ENCODE results near the gene PRKN.

PRKN gene

DNA sequence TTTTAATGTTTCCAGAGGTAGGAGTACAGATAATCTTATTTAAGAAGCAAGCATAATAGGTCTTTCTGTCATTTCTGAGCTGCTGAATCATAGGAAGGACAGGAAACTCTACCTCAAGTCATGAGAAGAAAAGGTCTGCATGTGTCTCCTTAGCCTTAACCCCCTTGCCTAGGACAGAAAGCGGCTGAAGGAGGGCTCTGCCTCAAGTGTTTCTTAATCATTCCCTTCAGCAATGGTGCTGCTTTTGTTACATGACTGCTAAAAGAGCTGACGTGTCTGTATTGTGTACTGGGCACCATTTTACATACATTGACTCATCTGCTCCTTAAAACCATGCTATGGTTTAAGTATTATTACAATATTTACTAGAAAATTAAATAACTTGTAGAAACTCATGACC, 889.7 kb downstream of the PRKN start:
- Histone ChIP-seq H3K4me3 (ENCODE audit: low read depth, low read length, poor library complexity, severe bottlenecking) (no peak overlapping the region), H3K27ac (ENCODE audit: low read depth, low read length, poor library complexity, severe bottlenecking) (no peak overlapping the region), H3F3A (ENCODE audit: insufficient read depth, low read length) (no peaks in the 10 kb centered on the region), H3K9me3 (ENCODE audit: low read length) (no peaks in the 10 kb centered on the region), H3K4me1 (ENCODE audit: insufficient read depth, low read length, severe bottlenecking) (no peaks in the 10 kb centered on the region), H4K20me1 (ENCODE audit: insufficient read depth, low read length) (no peaks in the 10 kb centered on the region), H3K4me2 (ENCODE audit: low read length) (no peak overlapping the region), H3K9ac (ENCODE audit: low read length) (no peak overlapping the region), H3K9me2 (ENCODE audit: low read depth, low read length) (no peaks in the 10 kb centered on the region), H3K27me3 (ENCODE audit: insufficient read depth, low read length) (no peaks in the 10 kb centered on the region), H3K79me2 (ENCODE audit: insufficient read depth, low read length) (no peaks in the 10 kb centered on the region), H3K36me3 (ENCODE audit: insufficient read depth, low read length) (no peaks in the 10 kb centered on the region), H2AFZ (ENCODE audit: low read length) (no peak overlapping the region)
- TF ChIP-seq EZH2 (IDR thresholded peaks at IDR 0.05; ENCODE audit: borderline replicate concordance, low read length), result no peak
- TF ChIP-seq, protein P1, sequence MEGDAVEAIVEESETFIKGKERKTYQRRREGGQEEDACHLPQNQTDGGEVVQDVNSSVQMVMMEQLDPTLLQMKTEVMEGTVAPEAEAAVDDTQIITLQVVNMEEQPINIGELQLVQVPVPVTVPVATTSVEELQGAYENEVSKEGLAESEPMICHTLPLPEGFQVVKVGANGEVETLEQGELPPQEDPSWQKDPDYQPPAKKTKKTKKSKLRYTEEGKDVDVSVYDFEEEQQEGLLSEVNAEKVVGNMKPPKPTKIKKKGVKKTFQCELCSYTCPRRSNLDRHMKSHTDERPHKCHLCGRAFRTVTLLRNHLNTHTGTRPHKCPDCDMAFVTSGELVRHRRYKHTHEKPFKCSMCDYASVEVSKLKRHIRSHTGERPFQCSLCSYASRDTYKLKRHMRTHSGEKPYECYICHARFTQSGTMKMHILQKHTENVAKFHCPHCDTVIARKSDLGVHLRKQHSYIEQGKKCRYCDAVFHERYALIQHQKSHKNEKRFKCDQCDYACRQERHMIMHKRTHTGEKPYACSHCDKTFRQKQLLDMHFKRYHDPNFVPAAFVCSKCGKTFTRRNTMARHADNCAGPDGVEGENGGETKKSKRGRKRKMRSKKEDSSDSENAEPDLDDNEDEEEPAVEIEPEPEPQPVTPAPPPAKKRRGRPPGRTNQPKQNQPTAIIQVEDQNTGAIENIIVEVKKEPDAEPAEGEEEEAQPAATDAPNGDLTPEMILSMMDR (IDR thresholded peaks at IDR 0.05; ENCODE audit: low read length), result no peak

GRCh38 chr6:161837449-161837735, 890.2 kb downstream of the PRKN start:
- H3K36me3 ChIP-seq (ENCODE audit: insufficient read depth, low read length), result no peaks in the 10 kb centered on the region
- TF ChIP-seq, protein P1 (IDR thresholded peaks at IDR 0.05; ENCODE audit: low read length), result no peak
- no peak for TF ChIP-seq EZH2 (IDR thresholded peaks at IDR 0.05; ENCODE audit: borderline replicate concordance, low read length)
- no peaks in the 10 kb centered on the region for H3K9me2 ChIP-seq (ENCODE audit: low read depth, low read length)

DNA sequence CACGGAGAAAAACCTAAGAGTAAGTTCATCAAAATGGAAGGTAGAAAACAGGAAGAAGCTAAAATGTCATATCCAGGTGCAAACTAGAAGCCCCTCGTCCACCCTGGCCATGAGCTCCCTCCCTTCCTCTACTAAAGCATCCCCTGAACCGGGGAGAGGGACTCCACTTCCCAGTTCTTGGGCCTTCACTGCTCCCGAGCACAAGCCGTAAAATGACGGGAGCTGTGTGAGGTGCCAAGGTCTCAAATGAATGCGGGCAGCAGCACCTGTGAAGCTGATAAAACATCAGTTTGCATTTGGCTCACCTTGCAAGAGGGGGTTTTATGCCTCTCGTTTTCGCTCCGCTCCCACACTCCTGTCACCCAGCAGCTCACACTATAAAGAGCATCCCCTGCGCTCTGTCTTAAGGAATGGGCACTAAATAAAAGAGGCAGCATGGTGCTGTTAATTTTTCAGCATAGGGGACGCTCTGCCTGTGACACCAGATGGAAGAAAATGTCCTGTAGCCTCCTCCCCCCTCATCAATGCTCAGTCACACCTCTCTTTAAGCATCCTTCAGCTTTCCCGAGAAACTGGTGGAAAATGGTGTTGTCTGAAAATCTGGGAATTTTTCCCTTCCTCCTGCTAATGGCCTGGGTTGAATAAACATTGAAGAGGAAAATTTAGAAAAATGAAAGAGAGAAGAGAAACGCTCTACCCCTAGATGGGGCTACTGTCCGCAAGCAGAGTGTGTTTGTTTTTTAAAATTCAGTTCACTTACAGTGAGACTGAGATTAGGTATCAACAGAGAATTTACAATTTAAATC, 890.7 kb downstream of the PRKN start:
- TF ChIP-seq, protein P1 (IDR thresholded peaks at IDR 0.05; ENCODE audit: low read length), result peak; percentile 21; the same call in 1 of the 2 replicates
- no peak for TF ChIP-seq EZH2 (IDR thresholded peaks at IDR 0.05; ENCODE audit: borderline replicate concordance, low read length)
- H3K27me3 ChIP-seq (ENCODE audit: insufficient read depth, low read length), result no peaks in the 10 kb centered on the region
- no peaks in the 10 kb centered on the region for H3K9me3 ChIP-seq (ENCODE audit: low read length)
- no peak overlapping the region for H3K4me3 ChIP-seq (ENCODE audit: low read depth, low read length, poor library complexity, severe bottlenecking)
- no peak overlapping the region for H3K9ac ChIP-seq (ENCODE audit: low read length)
- no peaks in the 10 kb centered on the region for H3K79me2 ChIP-seq (ENCODE audit: insufficient read depth, low read length)
- no peaks in the 10 kb centered on the region for H3K36me3 ChIP-seq (ENCODE audit: insufficient read depth, low read length)
- H2AFZ ChIP-seq (ENCODE audit: low read length), result no peak overlapping the region
- H3K4me2 ChIP-seq (ENCODE audit: low read length), result no peak overlapping the region
- H3K27ac ChIP-seq (ENCODE audit: low read depth, low read length, poor library complexity, severe bottlenecking), result no peak overlapping the region
- H4K20me1 ChIP-seq (ENCODE audit: insufficient read depth, low read length), result no peaks in the 10 kb centered on the region
- no peaks in the 10 kb centered on the region for H3F3A ChIP-seq (ENCODE audit: insufficient read depth, low read length)
- H3K4me1 ChIP-seq (ENCODE audit: insufficient read depth, low read length, severe bottlenecking), result no peaks in the 10 kb centered on the region
- no peaks in the 10 kb centered on the region for H3K9me2 ChIP-seq (ENCODE audit: low read depth, low read length)

More at GRCh38 chr6:161837449-161837735, 890.2 kb downstream of the PRKN start:
- no peak overlapping the region for H3K4me3 ChIP-seq (ENCODE audit: low read depth, low read length, poor library complexity, severe bottlenecking)
- no peak overlapping the region for H3K9ac ChIP-seq (ENCODE audit: low read length)
- H3K4me2 ChIP-seq (ENCODE audit: low read length), result no peak overlapping the region
- no peaks in the 10 kb centered on the region for H3F3A ChIP-seq (ENCODE audit: insufficient read depth, low read length)
- H3K27me3 ChIP-seq (ENCODE audit: insufficient read depth, low read length), result no peaks in the 10 kb centered on the region
- no peaks in the 10 kb centered on the region for H3K79me2 ChIP-seq (ENCODE audit: insufficient read depth, low read length)
- H3K4me1 ChIP-seq (ENCODE audit: insufficient read depth, low read length, severe bottlenecking), result no peaks in the 10 kb centered on the region
- no peaks in the 10 kb centered on the region for H4K20me1 ChIP-seq (ENCODE audit: insufficient read depth, low read length)
- no peaks in the 10 kb centered on the region for H3K9me3 ChIP-seq (ENCODE audit: low read length)
- H3K27ac ChIP-seq (ENCODE audit: low read depth, low read length, poor library complexity, severe bottlenecking), result no peak overlapping the region
- H2AFZ ChIP-seq (ENCODE audit: low read length), result no peak overlapping the region

Data from OCI-LY1 (cell line).